Measurements from ENCODE around the gene CELSR1. TPM values are rescaled to one million over a fixed set of nuclear protein-coding genes. Genes with fewer than 3 reads are reported as not detected.

The CELSR1 gene
- total and polyA plus RNA-seq, 2 of the 13 experiments (the other 11 are each of a cell fraction or from before 2014, with no cell fraction given), result 0.78 to 1.8 TPM

- FAIRE-seq (no peak), DNase-seq (ENCODE audit: low spot score) (no peak), ATAC-seq (no peak)
- Histone ChIP-seq H3K27me3 (ENCODE audit: control insufficient read depth in 1 of 2, insufficient read depth in 2 of 2, low read length in 2 of 2) (peaks cover 4 to 21% of the 10 kb centered on the region in 2 experiments), H3K4me1 (ENCODE audit: insufficient read depth, low read length) (peaks cover 36% of the 10 kb centered on the region), H3K9me3 (ENCODE audit: low read length) (no peaks in the 10 kb centered on the region), H3K4me3 (replicated peaks in 1 of 3; ENCODE audit: insufficient read depth in 1 of 3, low read depth in 2 of 3, low read length in 3 of 3) (no peak overlapping the region), H3K4me2 (ENCODE audit: low read depth, low read length) (no peak overlapping the region), H3K79me2 (ENCODE audit: insufficient read depth, low read length) (no peaks in the 10 kb centered on the region), H4K20me1 (ENCODE audit: insufficient read depth, low read length) (no peaks in the 10 kb centered on the region), H3K9ac (ENCODE audit: insufficient read depth, low read depth, low read length) (no peak overlapping the region), H3K36me3 (replicated peaks in 1 of 2; ENCODE audit: control insufficient read depth in 1 of 2, insufficient read depth in 2 of 2, low read length in 2 of 2) (no peaks in the 10 kb centered on the region), H2AFZ (ENCODE audit: low read length) (no peak overlapping the region), H3K27ac (ENCODE audit: extremely low read length, insufficient read depth, low read length) (no peak overlapping the region)
- CTCF ChIA-PET (ENCODE audit: low intra/inter-chr PET ratio, low total read pairs), result interaction anchor here (1.3 to 1.9 kb wide), 2 partner anchors 174 to 186 kb away, joined by 9 to 15 read pairs; no protein-coding TSS in a partner anchor
- 60% methylated on average over 7 of the region's 7 CpGs for WGBS (ENCODE audit: low lambda C conversion rate)
- intact Hi-C loops (cut with micrococcal nuclease; ENCODE audit: unreplicated experiment) (loop anchor here (10.0 kb wide), 1 partner anchor 87 kb away; no protein-coding TSS in a partner anchor), in situ Hi-C loops (cut with HindIII; ENCODE audit: extremely low pct_ligation_motif_present, low pct_unique_long_range_greater_than_20kb) (loop anchor here (25.0 kb wide), 1 partner anchor 404 kb away; no protein-coding TSS in a partner anchor)
- POLR2A ChIA-PET, result no interaction called here
- no TSS peak for BruUV-seq (replicated peaks)
- TF ChIP-seq ZNF367 (CRISPR knock-in tag; IDR thresholded peaks at IDR 0.05; ENCODE audit: borderline replicate concordance), result no peak
- TF ChIP-seq SP4 (CRISPR knock-in tag; IDR thresholded peaks at IDR 0.05), result no peak
- no peak for TF ChIP-seq TCF7L2 (IDR thresholded peaks at IDR 0.05; ENCODE audit: low read depth, low read length)
- TF ChIP-seq ATF5 (CRISPR knock-in tag; IDR thresholded peaks at IDR 0.05; ENCODE audit: low read depth), result no peak
- TF ChIP-seq RNF2 (conservative IDR thresholded peaks at IDR 0.05; ENCODE audit: low read depth), result no peak
- TF ChIP-seq BORCS8-MEF2B (CRISPR knock-in tag; IDR thresholded peaks at IDR 0.05), result no peak
- no peak for TF ChIP-seq RARA (CRISPR knock-in tag; IDR thresholded peaks at IDR 0.05)
- TF ChIP-seq, protein P1, sequence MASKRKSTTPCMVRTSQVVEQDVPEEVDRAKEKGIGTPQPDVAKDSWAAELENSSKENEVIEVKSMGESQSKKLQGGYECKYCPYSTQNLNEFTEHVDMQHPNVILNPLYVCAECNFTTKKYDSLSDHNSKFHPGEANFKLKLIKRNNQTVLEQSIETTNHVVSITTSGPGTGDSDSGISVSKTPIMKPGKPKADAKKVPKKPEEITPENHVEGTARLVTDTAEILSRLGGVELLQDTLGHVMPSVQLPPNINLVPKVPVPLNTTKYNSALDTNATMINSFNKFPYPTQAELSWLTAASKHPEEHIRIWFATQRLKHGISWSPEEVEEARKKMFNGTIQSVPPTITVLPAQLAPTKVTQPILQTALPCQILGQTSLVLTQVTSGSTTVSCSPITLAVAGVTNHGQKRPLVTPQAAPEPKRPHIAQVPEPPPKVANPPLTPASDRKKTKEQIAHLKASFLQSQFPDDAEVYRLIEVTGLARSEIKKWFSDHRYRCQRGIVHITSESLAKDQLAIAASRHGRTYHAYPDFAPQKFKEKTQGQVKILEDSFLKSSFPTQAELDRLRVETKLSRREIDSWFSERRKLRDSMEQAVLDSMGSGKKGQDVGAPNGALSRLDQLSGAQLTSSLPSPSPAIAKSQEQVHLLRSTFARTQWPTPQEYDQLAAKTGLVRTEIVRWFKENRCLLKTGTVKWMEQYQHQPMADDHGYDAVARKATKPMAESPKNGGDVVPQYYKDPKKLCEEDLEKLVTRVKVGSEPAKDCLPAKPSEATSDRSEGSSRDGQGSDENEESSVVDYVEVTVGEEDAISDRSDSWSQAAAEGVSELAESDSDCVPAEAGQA (IDR thresholded peaks at IDR 0.05; ENCODE audit: low read depth), result no peak
- TF ChIP-seq, protein P1 (CRISPR knock-in tag; IDR thresholded peaks at IDR 0.05; ENCODE audit: borderline replicate concordance), result no peak
- no peak for TF ChIP-seq GFI1 (CRISPR knock-in tag; IDR thresholded peaks at IDR 0.05; ENCODE audit: borderline replicate concordance)
- no peak for TF ChIP-seq CREBL2 (CRISPR knock-in tag; IDR thresholded peaks at IDR 0.05; ENCODE audit: borderline replicate concordance)
- TF ChIP-seq ZKSCAN1 (IDR thresholded peaks at IDR 0.05; ENCODE audit: low read length), result no peak
Observed at GRCh38 chr22:46541536-46541935, 4.1 kb upstream of the CELSR1 start.
